ENCODE data around the gene SLC25A14.

The SLC25A14 gene

GRCh38 chrX:130385520-130385919 lies 45.8 kb downstream of the SLC25A14 start, which contains the start of gene GPR119:
GPR119 (minus strand) TSS chrX:130385674; CDS start chrX:130385447, 227 bp downstream.
- no peak for DNase-seq

GRCh38 chrX:130386408-130386808 lies 46.7 kb downstream of the SLC25A14 start:
- DNase-seq = no peak

- peak; percentile 16 to 26 for DNase-seq
These were observed 53.8 kb downstream of the SLC25A14 start for GRCh38 chrX:130393451-130394074.

GRCh38 chrX:130395341-130395740 lies 55.6 kb downstream of the SLC25A14 start:
- no peak for DNase-seq

- DNase-seq = peak; percentile 74 to 80
These were observed 61.9 kb downstream of the SLC25A14 start, which contains the start of gene RBMX2 for GRCh38 chrX:130401415-130402207. RBMX2 (plus strand) TSS chrX:130401987; CDS start chrX:130402033, 46 bp downstream.

GRCh38 chrX:130402208-130402684 lies 62.5 kb downstream of the SLC25A14 start:
- DNase-seq = no peak

- DNase-seq = peak; percentile 79 to 83
These were observed 73.7 kb downstream of the SLC25A14 start for GRCh38 chrX:130413415-130413814.

GRCh38 chrX:130414800-130415199 lies 75.1 kb downstream of the SLC25A14 start:
- DNase-seq = no peak

GRCh38 chrX:130415201-130415600 lies 75.5 kb downstream of the SLC25A14 start:
- DNase-seq = no peak

GRCh38 chrX:130416785-130417184 lies 77.1 kb downstream of the SLC25A14 start:
- DNase-seq = no peak

GRCh38 chrX:130418066-130418465 lies 78.3 kb downstream of the SLC25A14 start:
- DNase-seq = no peak

- DNase-seq = no peak
These were observed 79.0 kb downstream of the SLC25A14 start for GRCh38 chrX:130418740-130419139.

GRCh38 chrX:130419263-130419662 lies 79.5 kb downstream of the SLC25A14 start:
- no peak for DNase-seq
